Measurements from ENCODE around the gene SMG5.

DNA sequence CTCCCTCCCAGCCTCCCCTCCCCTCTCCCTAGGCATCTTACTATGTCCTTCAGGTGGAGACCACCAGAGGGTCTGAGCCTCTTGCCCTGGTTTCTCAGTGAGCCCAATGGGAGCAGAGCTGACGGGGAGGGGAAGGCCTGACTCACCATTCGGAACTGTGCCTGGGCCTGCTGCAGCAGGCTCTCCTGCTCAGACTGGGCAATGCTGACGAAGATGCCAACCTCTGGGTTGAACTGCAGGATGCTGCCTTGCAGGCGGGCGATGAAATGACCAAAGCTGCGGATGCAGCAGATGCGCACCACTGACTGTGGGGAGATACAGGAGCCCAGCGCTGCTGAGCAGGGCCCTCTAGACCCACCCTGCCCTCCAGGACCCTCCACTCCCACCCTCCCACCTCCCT lies 23.8 kb downstream of the SMG5 start:
- TF ChIP-seq, protein P1, sequence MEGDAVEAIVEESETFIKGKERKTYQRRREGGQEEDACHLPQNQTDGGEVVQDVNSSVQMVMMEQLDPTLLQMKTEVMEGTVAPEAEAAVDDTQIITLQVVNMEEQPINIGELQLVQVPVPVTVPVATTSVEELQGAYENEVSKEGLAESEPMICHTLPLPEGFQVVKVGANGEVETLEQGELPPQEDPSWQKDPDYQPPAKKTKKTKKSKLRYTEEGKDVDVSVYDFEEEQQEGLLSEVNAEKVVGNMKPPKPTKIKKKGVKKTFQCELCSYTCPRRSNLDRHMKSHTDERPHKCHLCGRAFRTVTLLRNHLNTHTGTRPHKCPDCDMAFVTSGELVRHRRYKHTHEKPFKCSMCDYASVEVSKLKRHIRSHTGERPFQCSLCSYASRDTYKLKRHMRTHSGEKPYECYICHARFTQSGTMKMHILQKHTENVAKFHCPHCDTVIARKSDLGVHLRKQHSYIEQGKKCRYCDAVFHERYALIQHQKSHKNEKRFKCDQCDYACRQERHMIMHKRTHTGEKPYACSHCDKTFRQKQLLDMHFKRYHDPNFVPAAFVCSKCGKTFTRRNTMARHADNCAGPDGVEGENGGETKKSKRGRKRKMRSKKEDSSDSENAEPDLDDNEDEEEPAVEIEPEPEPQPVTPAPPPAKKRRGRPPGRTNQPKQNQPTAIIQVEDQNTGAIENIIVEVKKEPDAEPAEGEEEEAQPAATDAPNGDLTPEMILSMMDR (IDR thresholded peaks at IDR 0.05) = no peak
- no peak for TF ChIP-seq POLR2A (IDR thresholded peaks at IDR 0.05)

Measured in tibial nerve (tissue), 3 donors.